Immature natural killer cell (primary cell): ENCODE measurements around the gene ETV5. TPM values are rescaled to one million over a fixed set of nuclear protein-coding genes. Genes with fewer than 3 reads are reported as not detected.

ENCODE experiments used
- DNase-seq, 3 donors: peaks; one replicate each; pipeline ENCODE4 v3.0.0; 2022; ENCODE audit warnings: mixed read lengths in 1 of 3
- H3K27ac Mint-ChIP-seq, 6 donors: one replicate each; pipeline ENCODE4 v1.8.0; 2020; ENCODE audit warnings: mixed read lengths in 6 of 6, mild to moderate bottlenecking in 5 of 6, inconsistent platforms in 4 of 6, moderate library complexity in 3 of 6
- H3K27me3 Mint-ChIP-seq, 3 donors: one replicate each; pipeline ENCODE4 v1.8.0; 2020 to 2021; ENCODE audit warnings: low read depth in 3 of 3, mild to moderate bottlenecking in 3 of 3, mixed read lengths in 3 of 3, moderate library complexity in 3 of 3, inconsistent platforms in 1 of 3
- H3K36me3 Mint-ChIP-seq, 3 donors: one replicate each; pipeline ENCODE4 v1.8.0; 2020; ENCODE audit warnings: mixed read lengths in 3 of 3, inconsistent platforms in 2 of 3, mild to moderate bottlenecking in 2 of 3
- H3K4me1 Mint-ChIP-seq, 2 donors: one replicate each; pipeline ENCODE4 v1.8.0; 2020; ENCODE audit warnings: inconsistent platforms in 2 of 2, mild to moderate bottlenecking in 2 of 2, mixed read lengths in 2 of 2, moderate library complexity in 1 of 2
- H3K4me3 Mint-ChIP-seq, 5 donors: one replicate each; pipeline ENCODE4 v1.8.0; 2020; ENCODE audit warnings: mild to moderate bottlenecking in 5 of 5, mixed read lengths in 5 of 5, inconsistent platforms in 3 of 5, moderate library complexity in 3 of 5
- H3K9me3 Mint-ChIP-seq, 6 donors: one replicate each; pipeline ENCODE4 v1.8.0; 2020; ENCODE audit warnings: mild to moderate bottlenecking in 6 of 6, mixed read lengths in 6 of 6, inconsistent platforms in 4 of 6, moderate library complexity in 3 of 6
- polyA plus RNA-seq, 3 donors: library from polyadenylated mRNA; unstranded; fragments of 300-500 nt; fragmentation: Illumina TruSeq; gene quantifications; one replicate each; pipeline ENCODE4 v1.2.3, GENCODE V29; 2021

Gene ETV5
- polyA plus RNA-seq, 3 donors from 2014 or later = 0.26 to 2.0 TPM; not detected in 1

- H3K4me3 Mint-ChIP-seq = no peak overlapping the region
- H3K36me3 Mint-ChIP-seq = no peaks in the 10 kb centered on the region
- H3K27ac Mint-ChIP-seq = no peak overlapping the region
- peaks cover 4 to 6% of the 10 kb centered on the region in 2 donors for H3K4me1 Mint-ChIP-seq
- peaks cover 0 to 6% (median 3%) of the 10 kb centered on the region in 3 donors for H3K27me3 Mint-ChIP-seq
- no peak for DNase-seq
- H3K9me3 Mint-ChIP-seq = no peaks in the 10 kb centered on the region
These were observed 28.3 kb upstream of the ETV5 start for GRCh38 chr3:186137051-186137685.

- H3K36me3 Mint-ChIP-seq = no peaks in the 10 kb centered on the region
- no peaks in the 10 kb centered on the region for H3K9me3 Mint-ChIP-seq
- no peak for DNase-seq
- H3K27me3 Mint-ChIP-seq = peaks cover 0 to 6% (median 1%) of the 10 kb centered on the region in 3 donors
- peaks cover 6 to 7% of the 10 kb centered on the region in 2 donors for H3K4me1 Mint-ChIP-seq
- H3K4me3 Mint-ChIP-seq = no peak overlapping the region
- no peak overlapping the region for H3K27ac Mint-ChIP-seq
These were observed 25.1 kb upstream of the ETV5 start for GRCh38 chr3:186133980-186134379.

GRCh38 chr3:186132487-186132886 lies 23.6 kb upstream of the ETV5 start:
- Mint-ChIP-seq H3K27ac (no peak overlapping the region), H3K4me1 (peaks cover 6 to 7% of the 10 kb centered on the region in 2 donors), H3K9me3 (no peaks in the 10 kb centered on the region), H3K36me3 (no peaks in the 10 kb centered on the region), H3K27me3 (peaks cover 0 to 7% (median 3%) of the 10 kb centered on the region in 3 donors), H3K4me3 (no peak overlapping the region)
- no peak for DNase-seq

GRCh38 chr3:186129206-186129605 lies 20.3 kb upstream of the ETV5 start:
- peaks cover 0 to 10% (median 9%) of the 10 kb centered on the region in 3 donors for H3K27me3 Mint-ChIP-seq
- H3K4me1 Mint-ChIP-seq = peaks cover 6 to 7% of the 10 kb centered on the region in 2 donors
- peaks cover 0 to 3% (median 0%) of the 10 kb centered on the region in 6 donors for H3K9me3 Mint-ChIP-seq
- H3K27ac Mint-ChIP-seq = no peak overlapping the region
- H3K36me3 Mint-ChIP-seq = no peaks in the 10 kb centered on the region
- no peak overlapping the region for H3K4me3 Mint-ChIP-seq
- DNase-seq = no peak

- Mint-ChIP-seq H3K9me3 (peaks cover 0 to 3% (median 0%) of the 10 kb centered on the region in 6 donors), H3K4me3 (no peak overlapping the region), H3K36me3 (no peaks in the 10 kb centered on the region), H3K27ac (no peak overlapping the region), H3K27me3 (peaks cover 0 to 13% (median 9%) of the 10 kb centered on the region in 3 donors), H3K4me1 (peaks cover 6 to 7% of the 10 kb centered on the region in 2 donors)
- no peak for DNase-seq
These were observed 19.3 kb upstream of the ETV5 start for GRCh38 chr3:186128158-186128557.

GRCh38 chr3:186127463-186127862 lies 18.6 kb upstream of the ETV5 start:
- H3K4me3 Mint-ChIP-seq = no peak overlapping the region

GRCh38 chr3:186125118-186125517 lies 16.2 kb upstream of the ETV5 start:
- DNase-seq = no peak
- Mint-ChIP-seq H3K27ac (peak overlapping the region in 5 of 6 donors; percentile 11 to 65 (median 60)), H3K4me1 (no peaks in the 10 kb centered on the region), H3K9me3 (peaks cover 0 to 3% (median 0%) of the 10 kb centered on the region in 6 donors), H3K4me3 (no peak overlapping the region), H3K36me3 (no peaks in the 10 kb centered on the region), H3K27me3 (peaks cover 5 to 17% (median 14%) of the 10 kb centered on the region in 3 donors)

More at GRCh38 chr3:186127463-186127862, 18.6 kb upstream of the ETV5 start:
- Mint-ChIP-seq H3K27ac (no peak overlapping the region), H3K9me3 (peaks cover 0 to 3% (median 0%) of the 10 kb centered on the region in 6 donors), H3K36me3 (no peaks in the 10 kb centered on the region), H3K4me1 (peaks cover 4% of the 10 kb centered on the region in 2 donors), H3K27me3 (peaks cover 4 to 13% (median 12%) of the 10 kb centered on the region in 3 donors)
- no peak for DNase-seq

GRCh38 chr3:186124592-186124991 lies 15.7 kb upstream of the ETV5 start:
- no peak for DNase-seq
- Mint-ChIP-seq H3K27me3 (peaks cover 5 to 17% (median 17%) of the 10 kb centered on the region in 3 donors), H3K4me3 (no peak overlapping the region), H3K9me3 (peaks cover 0 to 3% (median 0%) of the 10 kb centered on the region in 6 donors), H3K4me1 (no peaks in the 10 kb centered on the region), H3K36me3 (no peaks in the 10 kb centered on the region), H3K27ac (no peak overlapping the region)

- no peak overlapping the region for H3K27ac Mint-ChIP-seq
- no peaks in the 10 kb centered on the region for H3K36me3 Mint-ChIP-seq
- H3K4me3 Mint-ChIP-seq = no peak overlapping the region
- DNase-seq = no peak
- H3K27me3 Mint-ChIP-seq = peaks cover 8 to 21% (median 17%) of the 10 kb centered on the region in 3 donors
- no peaks in the 10 kb centered on the region for H3K4me1 Mint-ChIP-seq
- peaks cover 0 to 3% (median 0%) of the 10 kb centered on the region in 6 donors for H3K9me3 Mint-ChIP-seq
These were observed 14.1 kb upstream of the ETV5 start for GRCh38 chr3:186123012-186123411.

- H3K9me3 Mint-ChIP-seq = peaks cover 0 to 3% (median 0%) of the 10 kb centered on the region in 6 donors
- H3K27me3 Mint-ChIP-seq = peaks cover 10 to 24% (median 15%) of the 10 kb centered on the region in 3 donors
- no peak overlapping the region for H3K27ac Mint-ChIP-seq
- no peaks in the 10 kb centered on the region for H3K4me1 Mint-ChIP-seq
- no peak for DNase-seq
- no peaks in the 10 kb centered on the region for H3K36me3 Mint-ChIP-seq
- H3K4me3 Mint-ChIP-seq = no peak overlapping the region
These were observed 13.1 kb upstream of the ETV5 start for GRCh38 chr3:186121968-186122367.

GRCh38 chr3:186121278-186121677 lies 12.4 kb upstream of the ETV5 start:
- Mint-ChIP-seq H3K9me3 (peaks cover 0 to 3% (median 0%) of the 10 kb centered on the region in 6 donors), H3K4me1 (no peaks in the 10 kb centered on the region), H3K4me3 (no peak overlapping the region), H3K27me3 (peaks cover 13 to 26% (median 16%) of the 10 kb centered on the region in 3 donors), H3K36me3 (no peaks in the 10 kb centered on the region), H3K27ac (no peak overlapping the region)
- no peak for DNase-seq

- Mint-ChIP-seq H3K4me1 (no peaks in the 10 kb centered on the region), H3K27me3 (peaks cover 18 to 27% (median 18%) of the 10 kb centered on the region in 3 donors), H3K36me3 (peaks cover 0 to 4% (median 0%) of the 10 kb centered on the region in 3 donors), H3K9me3 (no peaks in the 10 kb centered on the region), H3K4me3 (no peak overlapping the region), H3K27ac (no peak overlapping the region)
- no peak for DNase-seq
These were observed 10.6 kb upstream of the ETV5 start for GRCh38 chr3:186119499-186119898.

- Mint-ChIP-seq H3K4me3 (no peak overlapping the region), H3K36me3 (peaks cover 0 to 4% (median 0%) of the 10 kb centered on the region in 3 donors), H3K27me3 (peaks cover 18 to 27% (median 21%) of the 10 kb centered on the region in 3 donors), H3K9me3 (no peaks in the 10 kb centered on the region), H3K27ac (no peak overlapping the region), H3K4me1 (no peaks in the 10 kb centered on the region)
- DNase-seq = no peak
These were observed 9.8 kb upstream of the ETV5 start for GRCh38 chr3:186118692-186119091.

- peaks cover 13 to 26% (median 23%) of the 10 kb centered on the region in 3 donors for H3K27me3 Mint-ChIP-seq
- no peak overlapping the region for H3K27ac Mint-ChIP-seq
- H3K4me1 Mint-ChIP-seq = no peaks in the 10 kb centered on the region
- no peak for DNase-seq
- H3K9me3 Mint-ChIP-seq = no peaks in the 10 kb centered on the region
- no peak overlapping the region for H3K4me3 Mint-ChIP-seq
- H3K36me3 Mint-ChIP-seq = peaks cover 0 to 4% (median 0%) of the 10 kb centered on the region in 3 donors
These were observed 8.7 kb upstream of the ETV5 start for GRCh38 chr3:186117521-186118134.
